GM18861 (cell line): ENCODE measurements around the gene SLC7A4.
"Not testable (repeated sequence)": the region's sequence is repeated elsewhere in the genome, so short reads cannot be mapped to it uniquely, and the experiment has no call there.

Experiments
- ATAC-seq: cut with Tn5 transposase; IDR thresholded peaks from one replicate; pipeline ENCODE4 v1.9.1; 2021; ENCODE audit not compliant: unreplicated experiment

Gene SLC7A4

DNA sequence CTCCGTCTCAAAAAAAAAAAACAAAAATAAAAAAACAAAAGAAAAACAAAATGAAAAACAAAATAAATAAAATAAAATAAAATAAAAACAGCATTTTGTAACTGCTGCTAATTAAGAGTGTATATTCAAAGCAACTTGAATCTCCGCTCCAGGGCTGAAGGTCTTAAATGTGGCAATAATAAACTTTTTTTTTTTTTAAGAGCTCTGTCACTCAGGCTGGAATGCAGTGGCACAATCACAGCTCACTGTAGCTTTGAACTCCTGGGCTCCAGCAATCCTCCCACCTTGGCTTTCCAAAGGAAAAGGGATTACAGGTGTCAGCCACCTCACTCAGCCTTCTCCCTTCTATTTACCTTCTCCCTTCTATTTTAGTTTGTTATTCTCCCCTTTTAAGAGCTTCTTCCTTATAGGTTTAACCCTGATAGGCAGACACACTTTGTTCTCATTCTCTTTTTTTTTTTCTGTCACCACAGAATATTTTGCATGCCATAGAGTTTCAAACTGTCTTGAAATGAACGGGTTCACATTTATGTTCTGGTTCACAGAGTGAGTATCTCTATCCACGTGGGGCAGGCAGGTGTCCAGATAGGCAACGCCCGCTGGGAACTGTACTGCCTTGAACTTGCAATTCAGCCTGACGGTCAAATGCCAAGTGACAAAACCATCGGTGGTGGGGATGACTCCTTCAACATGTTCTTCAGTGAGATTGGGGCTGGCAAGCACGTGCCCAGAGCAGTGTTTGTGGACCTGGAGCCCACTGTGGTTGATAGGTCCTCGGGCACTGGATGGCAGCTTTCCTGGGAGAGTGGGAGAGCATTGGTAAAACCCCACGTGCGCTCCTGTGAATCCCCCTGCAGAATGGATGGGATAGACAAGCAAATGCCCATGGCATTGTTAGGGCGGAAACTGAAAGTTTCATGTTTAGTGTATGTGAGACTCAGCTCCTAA lies 32.8 kb upstream of the SLC7A4 start:
- ATAC-seq: no peak

- not testable (repeated sequence) for ATAC-seq
Measured at GRCh38 chr22:21064425-21064824, 32.1 kb upstream of the SLC7A4 start.

GRCh38 chr22:21061660-21062321 lies 29.4 kb upstream of the SLC7A4 start:
- not testable (repeated sequence) for ATAC-seq

DNA sequence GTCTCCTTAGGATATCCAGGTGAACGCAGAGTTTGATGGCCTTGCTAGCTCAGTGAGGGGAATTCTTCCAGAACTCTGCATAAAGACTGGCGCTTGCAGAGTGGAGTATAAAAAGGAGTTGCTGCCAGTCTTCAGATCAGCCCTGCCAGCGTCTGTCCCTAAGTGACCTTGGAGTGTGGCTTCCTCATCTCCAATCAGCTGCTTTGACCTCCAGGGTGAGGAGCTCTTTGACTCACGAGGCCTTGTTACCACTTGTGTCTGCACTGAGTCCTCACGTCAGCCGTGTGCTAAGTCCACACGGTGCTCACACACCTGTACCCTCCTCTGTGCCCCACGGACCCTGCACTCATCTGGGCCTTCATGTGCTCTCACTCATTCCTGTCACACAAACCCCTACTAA lies 28.0 kb upstream of the SLC7A4 start:
- ATAC-seq: not testable (repeated sequence)

- no peak for ATAC-seq
Measured at GRCh38 chr22:21055880-21056319, 23.5 kb upstream of the SLC7A4 start.

- ATAC-seq: no peak
Measured at GRCh38 chr22:21055564-21055834, 23.1 kb upstream of the SLC7A4 start.

GRCh38 chr22:21054714-21055563 lies 22.6 kb upstream of the SLC7A4 start:
- no peak for ATAC-seq

DNA sequence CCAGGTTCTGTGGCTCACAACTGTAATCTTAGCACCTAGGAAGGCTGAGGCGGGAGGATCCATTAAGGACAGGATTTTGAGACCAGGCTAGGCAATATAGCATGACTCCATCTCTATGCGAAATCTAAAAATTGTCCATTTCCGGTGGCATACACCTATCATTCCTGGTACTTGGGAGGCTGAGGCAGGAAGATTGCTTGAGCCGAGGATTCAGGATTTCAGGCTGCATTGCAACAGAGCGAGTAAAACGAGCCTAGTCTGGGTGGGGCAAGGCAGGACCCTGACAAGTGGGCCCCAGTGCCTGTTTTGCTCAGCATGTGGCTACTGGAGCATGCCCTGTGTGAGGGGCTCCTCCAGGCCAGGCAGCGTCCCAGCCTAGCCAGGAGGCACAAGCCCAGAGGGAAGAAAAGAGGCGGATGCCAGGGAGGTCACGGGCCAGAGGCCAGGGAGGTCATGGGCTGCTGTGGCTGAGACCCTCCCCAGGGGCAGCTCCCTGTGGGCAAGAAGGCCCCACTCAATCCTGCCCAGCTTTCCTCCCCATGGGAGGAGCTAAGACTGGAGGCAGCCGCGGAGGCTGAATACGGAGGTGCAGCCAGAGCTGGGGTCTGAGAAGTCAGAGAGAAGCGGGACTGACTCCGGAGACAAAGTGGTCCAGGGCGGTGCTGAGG lies 21.8 kb upstream of the SLC7A4 start:
- no peak for ATAC-seq

- no peak for ATAC-seq
Measured at GRCh38 chr22:21052715-21053459, 20.5 kb upstream of the SLC7A4 start.

- no peak for ATAC-seq
Measured at GRCh38 chr22:21051831-21052400, 19.6 kb upstream of the SLC7A4 start.

- ATAC-seq: no peak
Measured at GRCh38 chr22:21051145-21051830, 18.9 kb upstream of the SLC7A4 start.

DNA sequence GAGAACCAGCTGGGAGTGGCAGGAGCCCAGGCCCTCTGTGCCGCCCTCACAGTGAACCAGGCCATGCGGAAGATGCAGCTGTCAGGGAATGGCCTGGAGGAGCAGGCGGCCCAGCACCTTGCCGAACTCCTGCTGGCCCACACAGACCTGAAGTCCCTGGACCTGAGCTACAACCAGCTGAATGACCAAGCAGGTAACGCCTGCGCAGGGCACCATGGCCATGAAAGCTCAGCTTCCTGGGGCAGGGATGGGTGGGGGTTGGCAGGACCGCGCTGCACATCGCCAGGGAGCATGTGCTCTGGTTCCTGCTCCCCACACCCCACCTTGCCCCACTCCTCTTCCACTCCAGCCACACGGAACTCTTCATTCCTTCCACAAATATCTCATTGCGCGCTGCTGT lies 16.6 kb upstream of the SLC7A4 start:
- ATAC-seq: not testable (repeated sequence)

DNA sequence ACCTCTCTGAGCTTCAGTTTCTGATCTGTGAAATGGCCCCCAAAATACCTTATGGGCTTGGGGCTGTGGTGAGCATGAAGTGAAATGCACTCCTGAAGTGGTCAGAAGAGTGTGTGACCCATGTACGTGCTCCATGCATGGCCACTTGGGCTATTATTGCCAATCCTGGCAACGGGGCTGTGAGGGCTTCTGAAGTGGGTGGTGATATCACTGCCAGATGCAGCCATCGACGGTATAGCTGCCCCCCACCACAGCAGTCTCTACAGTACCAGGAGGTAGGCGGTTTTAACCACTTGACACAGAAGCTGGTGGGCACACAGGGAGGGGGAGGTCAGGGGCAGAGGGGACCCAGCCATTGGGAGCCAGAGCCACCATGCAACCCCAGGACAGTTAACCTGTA lies 16.1 kb upstream of the SLC7A4 start:
- ATAC-seq: not testable (repeated sequence)

DNA sequence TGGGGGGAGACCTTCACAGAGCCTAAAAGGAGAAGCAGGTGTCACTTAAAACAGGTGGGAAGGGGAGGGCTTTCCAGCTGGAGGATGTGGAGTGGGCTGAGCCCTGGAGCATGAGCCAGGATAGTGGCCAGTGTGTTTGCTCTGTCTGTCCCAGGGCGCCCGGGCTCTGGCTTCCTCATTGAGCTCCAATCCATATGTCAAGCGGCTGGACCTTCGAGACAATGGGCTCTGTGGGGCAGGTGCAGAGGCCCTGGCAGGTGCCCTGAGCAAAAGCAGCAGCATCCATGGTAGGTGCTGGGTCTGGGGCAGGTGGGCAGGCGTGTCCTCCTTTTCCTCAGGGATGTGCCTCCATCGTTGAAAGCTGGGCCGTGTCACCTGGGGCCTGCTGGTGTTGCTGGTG lies 15.4 kb upstream of the SLC7A4 start:
- no peak for ATAC-seq

GRCh38 chr22:21047035-21047661 lies 14.8 kb upstream of the SLC7A4 start:
- no peak for ATAC-seq

DNA sequence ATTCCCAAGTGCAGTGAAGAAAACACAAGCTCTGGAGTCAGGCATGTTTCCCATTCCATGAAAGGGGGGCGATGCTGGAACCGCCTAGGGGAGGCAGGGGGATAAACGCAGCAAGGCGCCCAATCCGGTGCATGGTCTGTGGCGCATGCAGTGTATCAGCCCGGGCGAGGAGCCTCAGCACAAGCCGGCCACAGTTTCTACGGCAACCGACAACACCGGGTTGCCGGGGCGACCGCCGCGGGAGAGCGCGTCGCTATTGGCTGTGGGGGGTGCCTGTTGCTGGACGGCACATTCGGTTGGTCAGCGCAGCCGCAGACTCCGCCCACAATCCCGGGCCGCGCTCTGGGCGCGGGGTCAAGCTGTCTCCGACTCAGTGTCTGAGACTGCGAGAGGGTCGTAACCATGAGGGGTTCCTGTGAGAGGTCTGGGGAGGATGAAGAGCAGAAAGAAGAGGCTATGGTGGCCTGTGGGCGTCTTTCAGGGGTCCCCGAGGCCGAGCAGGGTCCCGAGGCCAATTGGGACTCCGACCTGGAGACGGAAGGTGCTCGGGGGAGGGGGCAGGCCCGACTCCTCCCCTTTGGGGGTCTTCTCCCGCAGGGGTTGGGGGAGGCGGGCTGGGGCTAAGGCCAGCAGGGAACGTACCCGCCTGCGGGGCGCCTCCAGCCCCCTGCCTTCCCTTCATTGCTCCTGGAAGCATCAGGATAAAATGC lies 13.4 kb upstream of the SLC7A4 start, which contains the start of gene LRRC74B:
TSS of gene LRRC74B (plus strand) at position 362 of the 710 bp plus-strand sequence. CDS start at position 403, 41 bp downstream.
- no peak for ATAC-seq

DNA sequence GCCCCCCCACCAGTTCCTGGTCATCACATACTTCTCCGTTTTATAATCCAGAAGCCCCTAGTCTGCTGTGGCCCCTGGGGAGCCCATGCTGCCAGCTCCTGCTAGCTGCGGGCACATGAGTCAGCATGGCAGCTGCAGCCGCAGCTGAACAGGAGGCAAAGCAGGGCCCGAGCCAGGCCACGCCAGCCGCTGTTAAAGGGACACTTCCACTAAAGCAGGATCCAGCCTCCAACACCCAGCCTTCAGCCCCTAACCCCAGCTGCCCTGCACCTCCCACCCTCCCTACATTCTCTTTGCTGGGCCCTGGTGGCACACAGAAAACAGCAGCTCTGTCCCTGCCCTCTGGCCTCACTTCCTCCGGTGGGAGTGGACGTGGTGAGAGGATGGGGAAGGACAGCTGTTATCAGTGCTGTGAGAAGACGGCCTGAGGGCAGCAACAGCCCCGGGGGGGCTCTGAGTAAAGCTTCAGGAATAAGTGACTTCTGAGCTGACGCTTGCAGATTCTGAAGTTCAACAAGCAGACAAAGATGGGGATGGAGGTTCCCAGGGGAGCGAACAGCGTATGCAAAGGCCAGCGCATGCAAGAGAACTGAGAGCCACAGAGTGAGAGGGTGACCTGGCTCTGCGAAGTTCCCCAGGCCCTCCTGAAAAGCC lies 12.7 kb upstream of the SLC7A4 start:
- no peak for ATAC-seq
